ENCODE data around the gene MAP1LC3B2. TPM values are rescaled to one million over a fixed set of nuclear protein-coding genes. Genes with fewer than 3 reads are reported as not detected.

Gene MAP1LC3B2
- polyA plus RNA-seq, 1 experiment = 3.8 TPM

GRCh38 chr12:116534311-116535121 lies 24.7 kb upstream of the MAP1LC3B2 start:
- ChIA-PET CTCF (no interaction called here), POLR2A (interaction anchor here (1.2 kb wide), 1 partner anchor 9 kb away, joined by 9 read pairs; no protein-coding TSS in a partner anchor)
- Histone ChIP-seq H3K9me3 (ENCODE audit: control insufficient read depth, insufficient read depth, low read length) (no peaks in the 10 kb centered on the region), H3K27ac (ENCODE audit: low read depth, low read length) (peak overlapping the region; percentile 3), H3K27me3 (ENCODE audit: control insufficient read depth, insufficient read depth, low read length) (peaks cover 2% of the 10 kb centered on the region), H3K4me3 (ENCODE audit: low read depth, low read length) (peak overlapping the region; percentile 67)
- DNase-seq (ENCODE audit: low read depth, low spot score) = no peak
- no peak for TF ChIP-seq CTCF (IDR thresholded peaks at IDR 0.05; ENCODE audit: low read depth, low read length)

- no peak for TF ChIP-seq CTCF (IDR thresholded peaks at IDR 0.05; ENCODE audit: low read depth, low read length)
- DNase-seq (ENCODE audit: low read depth, low spot score) = no peak
- Histone ChIP-seq H3K27me3 (ENCODE audit: control insufficient read depth, insufficient read depth, low read length) (peaks cover 2% of the 10 kb centered on the region), H3K9me3 (ENCODE audit: control insufficient read depth, insufficient read depth, low read length) (no peaks in the 10 kb centered on the region), H3K4me3 (ENCODE audit: low read depth, low read length) (no peak overlapping the region), H3K27ac (ENCODE audit: low read depth, low read length) (no peak overlapping the region)
- POLR2A ChIA-PET = interaction anchor here (0.6 kb wide), 1 partner anchor 22 kb away, joined by 4 read pairs; no protein-coding TSS in a partner anchor
- CTCF ChIA-PET = no interaction called here
Measured at GRCh38 chr12:116535241-116535640, 23.9 kb upstream of the MAP1LC3B2 start.

- no peaks in the 10 kb centered on the region for H3K9me3 ChIP-seq (ENCODE audit: control insufficient read depth, insufficient read depth, low read length)
- no peak for DNase-seq (ENCODE audit: low read depth, low spot score)
- no peak overlapping the region for H3K4me3 ChIP-seq (ENCODE audit: low read depth, low read length)
- H3K27ac ChIP-seq (ENCODE audit: low read depth, low read length) = no peak overlapping the region
- ChIA-PET POLR2A (no interaction called here), CTCF (no interaction called here)
- no peak for TF ChIP-seq CTCF (IDR thresholded peaks at IDR 0.05; ENCODE audit: low read depth, low read length)
- peaks cover 2% of the 10 kb centered on the region for H3K27me3 ChIP-seq (ENCODE audit: control insufficient read depth, insufficient read depth, low read length)
Measured at GRCh38 chr12:116537101-116537904, 21.9 kb upstream of the MAP1LC3B2 start.

GRCh38 chr12:116538076-116538591 lies 21.0 kb upstream of the MAP1LC3B2 start:
- peaks cover 2% of the 10 kb centered on the region for H3K27me3 ChIP-seq (ENCODE audit: control insufficient read depth, insufficient read depth, low read length)
- ChIA-PET CTCF (no interaction called here), POLR2A (no interaction called here)
- H3K9me3 ChIP-seq (ENCODE audit: control insufficient read depth, insufficient read depth, low read length) = no peaks in the 10 kb centered on the region
- H3K4me3 ChIP-seq (ENCODE audit: low read depth, low read length) = no peak overlapping the region
- H3K27ac ChIP-seq (ENCODE audit: low read depth, low read length) = no peak overlapping the region
- no peak for DNase-seq (ENCODE audit: low read depth, low spot score)
- no peak for TF ChIP-seq CTCF (IDR thresholded peaks at IDR 0.05; ENCODE audit: low read depth, low read length)

Data from AG04450 (cell line).